Right lobe of liver (tissue), 6 donors: ENCODE data around the gene KLK15. TPM values are rescaled to one million over a fixed set of nuclear protein-coding genes. Genes with fewer than 3 reads are reported as not detected.

Experiments used
- ATAC-seq, 4 donors: fragments of 200-7000 bp; cut with Tn5 transposase; one replicate each; pipeline ENCODE4 v1.9.1; 2020; ENCODE audit warnings: mild to moderate bottlenecking in 4 of 4, moderate library complexity in 4 of 4
- DNase-seq, 3 donors: peaks; one replicate each; pipeline ENCODE4 v3.0.0-alpha.2; 2020
- H3K27ac ChIP-seq, 3 donors: fragments of 200-600 bp; one replicate each; pipeline ENCODE4 v1.8.0; 2022
- H3K27me3 ChIP-seq, 2 donors: fragments of 200-600 bp; one replicate each; pipeline ENCODE4 v1.8.0; 2022
- H3K36me3 ChIP-seq, 4 donors: fragments of 200-600 bp; sonication (generic) in 1 of 4; one replicate each; pipeline versions ENCODE4 v1.5.1 to v1.8.0; 2017 to 2022; ENCODE audit warnings: control low read depth in 1 of 4
- H3K4me1 ChIP-seq, 4 donors: fragments of 200-600 bp; sonication (generic) in 1 of 4; one replicate each; pipeline versions ENCODE4 v1.5.1 to v1.8.0; 2017 to 2022; ENCODE audit warnings: control low read depth in 1 of 4
- H3K4me3 ChIP-seq, 3 donors: fragments of 200-600 bp; one replicate each; pipeline ENCODE4 v1.8.0; 2022
- H3K9me3 ChIP-seq, 4 donors: fragments of 200-600 bp; sonication (generic) in 1 of 4; one replicate each; pipeline versions ENCODE4 v1.5.1 to v1.8.0; 2017 to 2022; ENCODE audit warnings: control low read depth in 1 of 4
- POLR2A ChIP-seq: fragments of 450-650 bp; IDR thresholded peaks from one replicate; pipeline ENCODE4 v1.6.1; 2017; ENCODE audit warnings: antibody characterized with exemption, mild to moderate bottlenecking
- WGBS: methylation state at CpG from one replicate; pipeline ENCODE4 v1.1.6; 2018; ENCODE audit warnings: low coverage, low lambda C conversion rate; ENCODE audit not compliant: insufficient coverage; ENCODE audit errors: missing lambda C conversion rate; 5-methylcytosine and 5-hydroxymethylcytosine counted together
- intact Hi-C, 2 donors: fragments of 100-400 bp; cut with DNase I; formaldehyde crosslinking; loops; one replicate each; pipeline versions ENCODE4 v1.11.2 to v1.14.1; 2022
- total RNA-seq, 6 experiments: library from RNA; depleted of rRNA in 2 of 6; stranded (reverse); fragments of >200 nt in 2 of 6; fragmentation: NEBNext Ultra II Directional in 3 of 6; extraction: Animal tissue kit (Norgen Biotek cat#: 25700) in 3 of 6; gene quantifications; one replicate each; pipeline versions ENCODE4 v1.1.0 to v1.2.4, GENCODE V29; 2016 to 2023
- TF ChIP-seq, protein P1 (sequence below), 4 donors: fragments of 200-600 bp in 3 of 4; fragments of 450-650 bp in 1 of 4; IDR thresholded peaks; one replicate each; pipeline versions ENCODE4 v1.5.1 to v1.8.0; 2016 to 2022; ENCODE audit warnings: antibody characterized with exemption in 4 of 4, mild to moderate bottlenecking in 2 of 4
- donor health status: DM: no; HTN: yes; CAD: no.
- donor health status: DM: no; HTN: no; CAD: no.
- donor health status: DM: no; HTN: no; CAD: no.
- donor health status: DM: no; HTN: yes; CAD: no.
- donor health status: DM: no; HTN: yes; CAD: no.

The KLK15 gene
- total RNA-seq, 6 experiments from 2014 or later, result not detected

GRCh38 chr19:50859849-50860248 is 26.5 kb upstream of the KLK15 start:
- Histone ChIP-seq H3K4me1 (no peaks in the 10 kb centered on the region), H3K27me3 (no peaks in the 10 kb centered on the region), H3K27ac (no peak overlapping the region), H3K9me3 (no peaks in the 10 kb centered on the region), H3K4me3 (no peak overlapping the region), H3K36me3 (no peaks in the 10 kb centered on the region)
- DNase-seq, result no peak
- intact Hi-C loops, result no loop called here
- WGBS, result 20% methylated on average over 1 of the region's 4 CpGs
- TF ChIP-seq, protein P1, sequence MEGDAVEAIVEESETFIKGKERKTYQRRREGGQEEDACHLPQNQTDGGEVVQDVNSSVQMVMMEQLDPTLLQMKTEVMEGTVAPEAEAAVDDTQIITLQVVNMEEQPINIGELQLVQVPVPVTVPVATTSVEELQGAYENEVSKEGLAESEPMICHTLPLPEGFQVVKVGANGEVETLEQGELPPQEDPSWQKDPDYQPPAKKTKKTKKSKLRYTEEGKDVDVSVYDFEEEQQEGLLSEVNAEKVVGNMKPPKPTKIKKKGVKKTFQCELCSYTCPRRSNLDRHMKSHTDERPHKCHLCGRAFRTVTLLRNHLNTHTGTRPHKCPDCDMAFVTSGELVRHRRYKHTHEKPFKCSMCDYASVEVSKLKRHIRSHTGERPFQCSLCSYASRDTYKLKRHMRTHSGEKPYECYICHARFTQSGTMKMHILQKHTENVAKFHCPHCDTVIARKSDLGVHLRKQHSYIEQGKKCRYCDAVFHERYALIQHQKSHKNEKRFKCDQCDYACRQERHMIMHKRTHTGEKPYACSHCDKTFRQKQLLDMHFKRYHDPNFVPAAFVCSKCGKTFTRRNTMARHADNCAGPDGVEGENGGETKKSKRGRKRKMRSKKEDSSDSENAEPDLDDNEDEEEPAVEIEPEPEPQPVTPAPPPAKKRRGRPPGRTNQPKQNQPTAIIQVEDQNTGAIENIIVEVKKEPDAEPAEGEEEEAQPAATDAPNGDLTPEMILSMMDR (IDR thresholded peaks at IDR 0.05), result no peak
- TF ChIP-seq POLR2A, result no peak
- ATAC-seq, result no peak

GRCh38 chr19:50858886-50859285 is 25.5 kb upstream of the KLK15 start:
- intact Hi-C loops, result no loop called here
- WGBS, result 8% methylated on average over 4 of the region's 7 CpGs
- Histone ChIP-seq H3K27ac (no peak overlapping the region), H3K36me3 (no peaks in the 10 kb centered on the region), H3K4me1 (no peaks in the 10 kb centered on the region), H3K9me3 (no peaks in the 10 kb centered on the region), H3K27me3 (no peaks in the 10 kb centered on the region), H3K4me3 (no peak overlapping the region)
- TF ChIP-seq, protein P1 (IDR thresholded peaks at IDR 0.05), result no peak
- TF ChIP-seq POLR2A, result no peak
- peak in 1 of 4 donors; percentile 8 for ATAC-seq
- no peak for DNase-seq

DNA sequence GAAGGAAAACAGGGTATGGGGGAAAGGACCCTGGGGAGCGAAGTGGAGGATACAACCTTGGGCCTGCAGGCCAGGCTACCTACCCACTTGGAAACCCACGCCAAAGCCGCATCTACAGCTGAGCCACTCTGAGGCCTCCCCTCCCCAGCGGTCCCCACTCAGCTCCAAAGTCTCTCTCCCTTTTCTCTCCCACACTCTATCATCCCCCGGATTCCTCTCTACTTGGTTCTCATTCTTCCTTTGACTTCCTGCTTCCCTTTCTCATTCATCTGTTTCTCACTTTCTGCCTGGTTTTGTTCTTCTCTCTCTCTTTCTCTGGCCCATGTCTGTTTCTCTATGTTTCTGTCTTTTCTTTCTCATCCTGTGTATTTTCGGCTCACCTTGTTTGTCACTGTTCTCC is 24.0 kb upstream of the KLK15 start:
- TF ChIP-seq POLR2A, result no peak
- TF ChIP-seq, protein P1 (IDR thresholded peaks at IDR 0.05), result no peak
- no peaks in the 10 kb centered on the region for H3K36me3 ChIP-seq
- H3K9me3 ChIP-seq, result no peaks in the 10 kb centered on the region
- WGBS, result 39% methylated on average over 5 of the region's 6 CpGs
- H3K27ac ChIP-seq, result no peak overlapping the region
- H3K4me1 ChIP-seq, result no peaks in the 10 kb centered on the region
- intact Hi-C loops, result no loop called here
- DNase-seq, result no peak
- ATAC-seq, result no peak
- H3K4me3 ChIP-seq, result no peak overlapping the region
- no peaks in the 10 kb centered on the region for H3K27me3 ChIP-seq

- intact Hi-C loops, result no loop called here
- H3K9me3 ChIP-seq, result no peaks in the 10 kb centered on the region
- H3K4me3 ChIP-seq, result no peak within 1 kb of the TSS
- H3K36me3 ChIP-seq, result no peaks in the 10 kb centered on the region
- DNase-seq (no peak), ATAC-seq (no peak)
- H3K27ac ChIP-seq, result no peak within 1 kb of the TSS
- H3K4me1 ChIP-seq, result no peaks in the 10 kb centered on the region
- H3K27me3 ChIP-seq, result no peaks in the 10 kb centered on the region
- TF ChIP-seq POLR2A, result no peak
- TF ChIP-seq, protein P1 (IDR thresholded peaks at IDR 0.05), result no peak
- 36% methylated on average over 3 of the region's 9 CpGs for WGBS
Observed at GRCh38 chr19:50854636-50855410, 21.4 kb upstream of the KLK15 start, which contains the start of gene KLK3. KLK3 (plus strand) TSS chr19:50854915; CDS start chr19:50854956, 41 bp downstream.
